Mesendoderm (in vitro differentiated cells): ENCODE results near the gene ABCC4.

Source experiments
- DNase-seq: peaks from one replicate; pipeline ENCODE4 v3.0.0; 2013
- H2AK5ac ChIP-seq: 2 replicates; pipeline ENCODE4 v1.6.1; 2013; ENCODE audit warnings: low read length, inconsistent platforms
- H2BK120ac ChIP-seq: 2 replicates; pipeline ENCODE4 v1.6.1; 2013; ENCODE audit warnings: low read depth, mild to moderate bottlenecking, low read length, moderate library complexity, mixed read lengths
- H2BK15ac ChIP-seq: replicated peaks from 2 replicates; pipeline ENCODE4 v1.6.1; 2013; ENCODE audit warnings: low read depth, mild to moderate bottlenecking, moderate library complexity
- H2BK5ac ChIP-seq: 2 replicates; pipeline ENCODE4 v1.6.1; 2013; ENCODE audit warnings: low read length, inconsistent platforms
- H3K18ac ChIP-seq: 2 replicates; pipeline ENCODE4 v1.6.1; 2013; ENCODE audit warnings: mild to moderate bottlenecking, low read length, mixed read lengths
- H3K23ac ChIP-seq: one replicate; pipeline ENCODE4 v1.6.1; 2013; ENCODE audit warnings: low read length
- H3K27ac ChIP-seq: 2 replicates; pipeline ENCODE4 v1.5.1; 2013; ENCODE audit warnings: low read depth, mild to moderate bottlenecking, inconsistent platforms, low read length, moderate library complexity
- H3K27me3 ChIP-seq: 2 replicates; pipeline ENCODE4 v1.6.1; 2013; ENCODE audit warnings: low read length, control low read depth, mild to moderate bottlenecking, inconsistent platforms; ENCODE audit not compliant: insufficient read depth, poor library complexity
- H3K36me3 ChIP-seq: 2 replicates; pipeline ENCODE4 v1.6.1; 2013; ENCODE audit warnings: low read length, inconsistent platforms; ENCODE audit not compliant: control insufficient read depth, insufficient read depth
- H3K4ac ChIP-seq: one replicate; pipeline ENCODE4 v1.6.1; 2013; ENCODE audit warnings: low read depth, mild to moderate bottlenecking, low read length, moderate library complexity
- H3K4me1 ChIP-seq: 2 replicates; pipeline ENCODE4 v1.6.1; 2013; ENCODE audit warnings: low read depth, low read length, inconsistent platforms; ENCODE audit not compliant: control insufficient read depth
- H3K4me2 ChIP-seq: 2 replicates; pipeline ENCODE4 v1.6.1; 2013; ENCODE audit warnings: low read length
- H3K4me3 ChIP-seq: 2 replicates; pipeline ENCODE4 v1.5.1; 2013; ENCODE audit warnings: mild to moderate bottlenecking, low read length
- H3K56ac ChIP-seq: one replicate; pipeline ENCODE4 v1.6.1; 2013; ENCODE audit warnings: low read length
- H3K79me1 ChIP-seq: 2 replicates; pipeline ENCODE4 v1.6.1; 2013; ENCODE audit warnings: low read length, inconsistent platforms
- H3K79me2 ChIP-seq: 2 replicates; pipeline ENCODE4 v1.6.1; 2013; ENCODE audit warnings: mild to moderate bottlenecking, low read length; ENCODE audit not compliant: control insufficient read depth, insufficient read depth
- H3K9ac ChIP-seq: 2 replicates; pipeline ENCODE4 v1.6.1; 2013; ENCODE audit warnings: low read length, inconsistent platforms
- H4K5ac ChIP-seq: one replicate; pipeline ENCODE4 v1.6.1; 2013; ENCODE audit warnings: low read length
- H4K8ac ChIP-seq: one replicate; pipeline ENCODE4 v1.6.1; 2013; ENCODE audit warnings: low read depth, mild to moderate bottlenecking, control low read depth, low read length, moderate library complexity
- WGBS: extraction: QIAGEN DNeasy Blood & Tissue Kit; methylation state at CpG from one replicate; pipeline ENCODE4 v1.1.7; 2013; ENCODE audit warnings: low lambda C conversion rate, missing lambda C conversion rate; ENCODE audit not compliant: insufficient coverage; ENCODE audit errors: extremely low coverage; 5-methylcytosine and 5-hydroxymethylcytosine counted together

Gene ABCC4

DNA sequence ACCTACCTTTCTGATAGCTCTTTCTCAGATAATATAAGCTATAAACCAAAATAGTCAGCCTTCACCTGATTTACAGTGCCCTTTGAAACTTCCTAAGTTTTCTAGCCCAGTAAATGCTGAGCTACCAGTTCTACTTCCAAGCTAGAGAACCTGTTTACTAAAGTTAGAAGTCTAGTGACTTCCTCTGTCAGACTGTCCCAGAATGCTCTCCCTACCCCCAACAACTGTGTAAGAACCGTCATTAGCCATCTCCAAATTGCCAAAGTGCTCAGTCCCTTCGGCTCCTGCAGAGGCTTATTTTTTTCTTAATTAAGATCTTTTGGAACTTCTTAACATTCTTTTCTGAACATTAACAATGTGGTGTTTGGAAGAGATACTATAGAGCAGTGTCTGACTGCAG lies 3.2 kb upstream of the ABCC4 start:
- no CpG with 5 or more reads among the region's 2 CpGs for WGBS
- H3K79me1 ChIP-seq: no peaks in the 10 kb centered on the region
- no peak overlapping the region for H2AK5ac ChIP-seq
- H3K36me3 ChIP-seq: no peaks in the 10 kb centered on the region
- no peak overlapping the region for H3K23ac ChIP-seq
- H2BK15ac ChIP-seq: no peak overlapping the region
- H3K4me1 ChIP-seq: peaks cover 2% of the 10 kb centered on the region
- H3K4me3 ChIP-seq: no peak overlapping the region
- H2BK5ac ChIP-seq: no peak overlapping the region
- no peaks in the 10 kb centered on the region for H3K79me2 ChIP-seq
- no peak overlapping the region for H3K9ac ChIP-seq
- H4K5ac ChIP-seq: no peak overlapping the region
- no peak overlapping the region for H3K4me2 ChIP-seq
- no peak for DNase-seq
- H3K18ac ChIP-seq: no peak overlapping the region
- H3K27ac ChIP-seq: no peak overlapping the region
- H3K4ac ChIP-seq: no peak overlapping the region
- H4K8ac ChIP-seq: no peak overlapping the region
- H3K27me3 ChIP-seq: no peaks in the 10 kb centered on the region
- peak overlapping the region; percentile 15 for H3K56ac ChIP-seq
- H2BK120ac ChIP-seq: no peak overlapping the region

DNA sequence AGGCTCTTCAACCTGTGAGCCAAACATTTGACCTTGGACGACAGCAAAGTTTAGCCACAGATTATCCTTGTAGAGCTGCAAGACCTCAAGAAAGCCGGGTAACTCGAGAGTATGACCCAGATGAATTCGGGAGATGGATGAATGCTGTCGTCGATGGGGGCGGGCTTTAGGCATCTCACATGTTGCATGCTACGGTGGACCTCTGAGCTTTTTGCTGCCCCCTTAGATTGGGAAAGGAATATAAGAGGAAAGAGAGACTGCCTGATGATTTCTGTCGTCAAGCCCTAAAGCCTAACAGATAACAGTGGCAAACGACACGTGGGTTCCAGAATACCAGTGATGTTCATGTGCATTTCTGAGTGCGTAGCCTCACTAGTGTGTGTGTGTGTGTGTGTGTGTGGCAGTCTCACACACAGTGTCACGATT lies 730 bp upstream of the ABCC4 start:
- H3K23ac ChIP-seq: no peak overlapping the region
- WGBS: no CpG with 5 or more reads among the region's 13 CpGs

DNA sequence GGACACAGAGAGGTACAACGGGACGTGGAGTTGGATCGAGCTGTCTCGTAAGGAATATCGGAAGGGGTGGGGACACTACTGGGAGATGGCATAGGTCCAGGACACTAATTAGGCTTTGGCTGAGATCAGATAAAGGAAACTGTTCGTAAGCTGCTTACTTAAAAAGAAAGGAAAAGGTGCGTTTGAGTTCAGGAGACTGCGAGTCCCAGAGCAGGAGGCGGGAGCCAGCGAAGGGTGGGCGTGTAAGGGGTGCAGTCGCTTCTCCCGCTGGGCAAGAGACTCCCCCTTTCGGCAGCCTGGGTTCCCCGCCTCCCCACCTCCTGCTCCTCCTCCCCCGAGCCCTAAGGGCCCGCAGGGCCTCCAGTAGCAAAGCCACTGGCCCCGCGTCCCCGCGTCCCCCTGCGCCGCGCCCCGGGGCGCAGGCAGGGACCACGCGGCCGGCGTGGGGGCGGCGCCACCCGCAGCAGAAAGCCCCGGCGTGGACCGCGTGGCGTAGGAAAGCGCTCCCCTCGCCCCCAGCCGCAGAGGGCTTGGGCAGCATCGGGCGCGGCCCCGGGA lies 547 bp downstream of the ABCC4 start:
- Histone ChIP-seq H2BK120ac (no peak overlapping the region), H3K27ac (no peak overlapping the region), H3K79me1 (peaks cover 2% of the 10 kb centered on the region), H3K9ac (peak overlapping the region; percentile 81), H2AK5ac (no peak overlapping the region), H4K8ac (no peak overlapping the region), H2BK5ac (no peak overlapping the region), H3K56ac (peak overlapping the region; percentile 92), H3K4me1 (peaks cover 2% of the 10 kb centered on the region), H3K36me3 (no peaks in the 10 kb centered on the region), H3K18ac (peak overlapping the region; percentile 6), H4K5ac (no peak overlapping the region), H3K79me2 (no peaks in the 10 kb centered on the region), H3K27me3 (no peaks in the 10 kb centered on the region), H2BK15ac (no peak overlapping the region), H3K4me2 (peak overlapping the region; percentile 97), H3K23ac (peak overlapping the region; percentile 80), H3K4me3 (peak overlapping the region; percentile 64), H3K4ac (peak overlapping the region; percentile 58)
- WGBS: no CpG with 5 or more reads among the region's 45 CpGs
- DNase-seq: peak; percentile 35

More for the DNA sequence above, 730 bp upstream of the ABCC4 start:
- H3K9ac ChIP-seq: peak overlapping the region; percentile 81
- no peaks in the 10 kb centered on the region for H3K79me1 ChIP-seq
- H3K18ac ChIP-seq: no peak overlapping the region
- H3K4me1 ChIP-seq: peaks cover 2% of the 10 kb centered on the region
- DNase-seq: peak; percentile 89
- no peak overlapping the region for H2BK15ac ChIP-seq
- H3K4me3 ChIP-seq: no peak overlapping the region
- no peak overlapping the region for H2AK5ac ChIP-seq
- H4K8ac ChIP-seq: no peak overlapping the region
- H3K4me2 ChIP-seq: peak overlapping the region; percentile 84
- H4K5ac ChIP-seq: no peak overlapping the region
- no peaks in the 10 kb centered on the region for H3K27me3 ChIP-seq
- H2BK120ac ChIP-seq: no peak overlapping the region
- peak overlapping the region; percentile 90 for H3K56ac ChIP-seq
- H3K4ac ChIP-seq: no peak overlapping the region
- H3K79me2 ChIP-seq: no peaks in the 10 kb centered on the region
- H3K36me3 ChIP-seq: no peaks in the 10 kb centered on the region
- H3K27ac ChIP-seq: no peak overlapping the region
- H2BK5ac ChIP-seq: no peak overlapping the region

DNA sequence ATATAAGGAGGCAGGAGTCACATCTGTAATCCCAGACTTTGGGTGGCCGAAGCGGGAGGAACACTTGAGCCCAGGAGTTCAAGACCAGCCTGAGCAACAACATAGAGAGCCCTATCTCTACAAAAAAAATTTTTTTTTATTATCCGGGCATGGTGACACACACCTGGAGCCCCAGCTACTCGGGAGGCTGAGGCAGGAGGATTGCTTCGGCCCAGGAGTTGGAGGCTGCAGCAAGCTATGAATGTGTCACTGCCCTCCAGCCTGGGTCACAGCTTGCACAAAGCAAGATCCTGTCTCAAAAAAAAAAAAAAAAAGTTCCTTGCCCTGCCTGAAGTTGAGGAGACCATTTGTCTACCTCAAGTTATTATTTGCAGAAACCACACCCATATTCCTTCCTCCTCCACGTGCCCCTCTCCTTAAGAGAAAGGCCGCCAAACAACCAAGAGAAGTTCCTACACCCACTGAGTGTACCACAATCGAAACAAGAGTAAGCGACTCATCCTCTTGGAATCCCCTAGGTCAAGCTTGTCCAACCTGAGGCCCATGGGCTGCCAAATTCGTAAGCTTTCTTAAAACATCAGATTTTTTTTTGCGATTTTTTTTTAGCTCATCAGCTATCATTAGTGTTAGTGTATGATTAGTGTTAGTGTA lies 2.2 kb downstream of the ABCC4 start:
- Histone ChIP-seq H2BK15ac (no peak overlapping the region), H3K23ac (no peak overlapping the region), H3K27ac (no peak overlapping the region), H2BK120ac (no peak overlapping the region), H4K8ac (no peak overlapping the region), H3K79me2 (no peaks in the 10 kb centered on the region), H2AK5ac (no peak overlapping the region), H4K5ac (no peak overlapping the region), H3K18ac (no peak overlapping the region), H3K4ac (no peak overlapping the region), H3K4me2 (no peak overlapping the region), H3K27me3 (no peaks in the 10 kb centered on the region), H2BK5ac (no peak overlapping the region), H3K36me3 (no peaks in the 10 kb centered on the region), H3K4me3 (no peak overlapping the region), H3K56ac (no peak overlapping the region), H3K79me1 (peaks cover 2% of the 10 kb centered on the region), H3K4me1 (peaks cover 2% of the 10 kb centered on the region), H3K9ac (no peak overlapping the region)
- WGBS: no CpG with 5 or more reads among the region's 11 CpGs
- peak; percentile 41 for DNase-seq

DNA sequence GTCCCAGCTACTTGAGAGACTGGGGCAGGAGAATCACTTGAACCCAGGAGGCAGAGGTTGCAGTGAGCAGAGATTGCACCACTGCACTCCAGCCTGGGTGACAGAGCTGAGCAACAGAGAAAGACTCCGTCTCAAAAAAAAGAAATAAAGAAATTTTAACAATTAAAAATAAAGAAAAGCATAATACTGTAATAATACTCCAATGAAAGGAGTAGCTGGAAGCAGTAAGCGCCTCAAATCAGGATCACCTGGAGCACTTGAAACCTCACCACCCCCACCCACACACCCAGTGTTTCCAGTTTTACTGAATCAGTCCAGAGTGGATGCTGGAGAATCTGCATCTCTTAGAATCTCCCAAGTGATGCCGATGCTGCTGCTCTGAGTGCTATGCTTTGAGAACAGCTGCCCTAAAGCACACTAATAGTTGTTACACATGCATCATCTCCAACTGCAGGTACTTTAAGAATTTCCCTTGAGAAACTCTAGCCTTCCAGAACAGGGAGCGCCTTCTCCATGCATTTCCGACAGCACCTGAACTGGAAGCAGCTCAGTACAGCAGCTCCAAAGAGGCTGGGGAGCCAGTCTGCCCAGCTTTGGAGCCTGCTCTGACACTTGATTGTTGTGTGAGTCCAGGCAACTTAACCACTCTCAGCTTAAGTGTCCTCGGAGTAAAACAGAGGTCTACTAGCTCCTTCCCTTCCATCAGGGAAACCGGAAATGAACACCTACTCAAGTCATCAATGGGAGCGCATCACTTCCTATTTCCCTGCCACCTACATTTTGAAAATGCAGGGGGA lies 2.9 kb downstream of the ABCC4 start:
- no peak overlapping the region for H2BK120ac ChIP-seq
- no peak overlapping the region for H4K5ac ChIP-seq
- no peaks in the 10 kb centered on the region for H3K36me3 ChIP-seq
- H2BK15ac ChIP-seq: no peak overlapping the region
- H3K4ac ChIP-seq: no peak overlapping the region
- H3K27me3 ChIP-seq: no peaks in the 10 kb centered on the region
- H2BK5ac ChIP-seq: no peak overlapping the region
- H2AK5ac ChIP-seq: no peak overlapping the region
- H4K8ac ChIP-seq: no peak overlapping the region
- H3K56ac ChIP-seq: no peak overlapping the region
- no peak overlapping the region for H3K23ac ChIP-seq
- H3K18ac ChIP-seq: no peak overlapping the region
- H3K9ac ChIP-seq: no peak overlapping the region
- no peak overlapping the region for H3K4me3 ChIP-seq
- no peak overlapping the region for H3K4me2 ChIP-seq
- DNase-seq: no peak
- H3K27ac ChIP-seq: no peak overlapping the region
- peaks cover 2% of the 10 kb centered on the region for H3K4me1 ChIP-seq
- peaks cover 2% of the 10 kb centered on the region for H3K79me1 ChIP-seq
- WGBS: no CpG with 5 or more reads among the region's 8 CpGs
- no peaks in the 10 kb centered on the region for H3K79me2 ChIP-seq
